Measurements from ENCODE around the gene CNTN5. TPM values are rescaled to one million over a fixed set of nuclear protein-coding genes. Genes with fewer than 3 reads are reported as not detected.

CNTN5 gene
- polyA plus RNA-seq, 2 donors = not detected

DNA sequence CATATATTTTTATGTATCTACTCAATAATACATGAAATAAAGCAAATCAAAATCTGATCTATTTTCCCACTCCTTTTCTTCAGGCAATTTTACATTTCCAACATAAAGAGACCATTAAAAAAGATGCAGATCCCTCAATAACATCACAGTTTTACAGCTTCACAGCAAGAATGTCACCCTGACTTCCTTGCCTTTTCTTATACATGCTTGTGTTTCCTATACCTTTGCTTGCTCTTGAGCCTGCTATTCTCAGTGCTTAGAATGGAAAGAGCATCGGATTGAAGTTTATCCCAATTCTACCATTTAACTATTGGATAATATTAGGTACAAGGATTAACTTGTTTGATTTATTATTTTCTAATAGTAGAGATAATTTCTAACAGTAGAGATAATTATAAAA is 176.7 kb downstream of the CNTN5 start:
- H3K9me3 ChIP-seq (ENCODE audit: control insufficient read depth in 2 of 2, insufficient read depth in 1 of 2, low read depth in 1 of 2, low read length in 1 of 2) = no peaks in the 10 kb centered on the region
- H3K36me3 ChIP-seq (ENCODE audit: control insufficient read depth in 2 of 2, insufficient read depth in 2 of 2, low read length in 1 of 2) = no peaks in the 10 kb centered on the region
- H3K4me3 ChIP-seq (ENCODE audit: low read depth in 1 of 2, low read length in 2 of 2) = no peak overlapping the region
- H3K4me1 ChIP-seq (ENCODE audit: control insufficient read depth in 2 of 2, insufficient read depth in 2 of 2, low read length in 1 of 2) = no peaks in the 10 kb centered on the region
- no peak overlapping the region for H3K27ac ChIP-seq (ENCODE audit: low read depth in 2 of 2, low read length in 1 of 2)
- WGBS, 2 donors = 52 to 63% methylated on average over 1 of the region's 1 CpG
- H3K27me3 ChIP-seq (ENCODE audit: control insufficient read depth in 1 of 2, insufficient read depth in 2 of 2, low read length in 2 of 2) = no peaks in the 10 kb centered on the region

DNA sequence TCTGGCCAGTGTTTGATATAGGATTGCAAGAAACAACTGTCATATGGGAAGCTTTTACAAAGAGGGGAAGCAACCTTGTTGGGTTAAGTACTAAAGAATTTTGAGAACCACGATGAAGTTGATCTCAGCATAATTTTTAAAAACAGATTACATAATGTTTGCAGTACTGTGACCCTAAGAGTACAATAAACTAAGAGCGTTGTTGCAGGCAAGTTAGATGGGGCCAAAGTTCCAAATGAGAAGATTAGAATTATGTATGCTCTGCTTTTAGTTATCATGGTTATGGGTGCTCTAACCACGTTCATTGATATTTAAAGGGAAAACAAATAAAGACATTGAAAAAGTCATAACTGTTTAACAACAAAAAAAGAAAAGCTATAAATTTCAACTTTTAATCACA is 177.5 kb downstream of the CNTN5 start:
- H3K4me3 ChIP-seq (ENCODE audit: low read depth in 1 of 2, low read length in 2 of 2) = no peak overlapping the region
- no peaks in the 10 kb centered on the region for H3K36me3 ChIP-seq (ENCODE audit: control insufficient read depth in 2 of 2, insufficient read depth in 2 of 2, low read length in 1 of 2)
- H3K9me3 ChIP-seq (ENCODE audit: control insufficient read depth in 2 of 2, insufficient read depth in 1 of 2, low read depth in 1 of 2, low read length in 1 of 2) = no peaks in the 10 kb centered on the region
- H3K27me3 ChIP-seq (ENCODE audit: control insufficient read depth in 1 of 2, insufficient read depth in 2 of 2, low read length in 2 of 2) = no peaks in the 10 kb centered on the region
- no peaks in the 10 kb centered on the region for H3K4me1 ChIP-seq (ENCODE audit: control insufficient read depth in 2 of 2, insufficient read depth in 2 of 2, low read length in 1 of 2)
- 40 to 46% methylated on average over 3 of the region's 3 CpGs for WGBS, 2 donors
- H3K27ac ChIP-seq (ENCODE audit: low read depth in 2 of 2, low read length in 1 of 2) = no peak overlapping the region

DNA sequence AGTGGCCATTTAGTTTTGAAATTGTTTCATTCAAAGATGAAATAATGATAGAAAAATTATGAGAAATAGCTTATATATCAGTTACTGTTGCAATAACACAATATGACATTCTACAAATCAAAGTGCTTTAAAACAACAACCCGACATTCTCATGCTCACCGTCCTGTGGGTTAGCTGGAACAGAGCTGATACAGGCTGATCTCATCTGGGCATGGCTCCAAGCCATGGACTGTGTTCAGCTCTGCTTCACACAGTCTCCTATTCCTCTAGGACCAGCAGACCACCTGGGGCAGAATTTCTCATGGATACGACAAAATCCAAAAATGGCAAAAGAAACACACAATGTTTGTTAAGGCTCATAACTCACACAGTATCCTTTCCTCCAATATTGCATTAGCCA is 178.6 kb downstream of the CNTN5 start:
- H3K36me3 ChIP-seq (ENCODE audit: control insufficient read depth in 2 of 2, insufficient read depth in 2 of 2, low read length in 1 of 2) = no peaks in the 10 kb centered on the region
- H3K27ac ChIP-seq (ENCODE audit: low read depth in 2 of 2, low read length in 1 of 2) = no peak overlapping the region
- no peaks in the 10 kb centered on the region for H3K4me1 ChIP-seq (ENCODE audit: control insufficient read depth in 2 of 2, insufficient read depth in 2 of 2, low read length in 1 of 2)
- no peaks in the 10 kb centered on the region for H3K9me3 ChIP-seq (ENCODE audit: control insufficient read depth in 2 of 2, insufficient read depth in 1 of 2, low read depth in 1 of 2, low read length in 1 of 2)
- WGBS, 2 donors = 48 to 52% methylated on average over 3 of the region's 3 CpGs
- no peak overlapping the region for H3K4me3 ChIP-seq (ENCODE audit: low read depth in 1 of 2, low read length in 2 of 2)
- no peaks in the 10 kb centered on the region for H3K27me3 ChIP-seq (ENCODE audit: control insufficient read depth in 1 of 2, insufficient read depth in 2 of 2, low read length in 2 of 2)

DNA sequence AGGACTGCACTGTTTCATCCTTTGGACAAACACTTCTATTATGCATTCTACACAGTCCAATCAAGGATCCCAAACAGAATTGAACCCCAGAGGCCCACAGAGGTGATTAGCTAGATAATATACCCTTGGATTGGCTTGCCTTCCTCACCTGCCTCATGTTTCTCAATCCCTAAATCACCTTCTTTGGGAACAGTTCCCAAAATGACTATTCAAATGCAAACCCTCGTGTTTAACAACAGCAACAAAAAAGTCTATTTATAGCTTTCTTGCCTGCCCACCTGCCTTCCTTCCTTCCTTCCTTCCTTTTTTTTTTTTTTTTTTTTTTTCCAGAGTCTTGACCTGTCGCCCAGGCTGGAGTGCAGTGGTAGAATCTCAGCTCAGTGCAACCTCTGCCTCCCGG is 180.0 kb downstream of the CNTN5 start:
- Histone ChIP-seq H3K27me3 (ENCODE audit: control insufficient read depth in 1 of 2, insufficient read depth in 2 of 2, low read length in 2 of 2) (no peaks in the 10 kb centered on the region), H3K9me3 (ENCODE audit: control insufficient read depth in 2 of 2, insufficient read depth in 1 of 2, low read depth in 1 of 2, low read length in 1 of 2) (no peaks in the 10 kb centered on the region), H3K27ac (ENCODE audit: low read depth in 2 of 2, low read length in 1 of 2) (no peak overlapping the region), H3K36me3 (ENCODE audit: control insufficient read depth in 2 of 2, insufficient read depth in 2 of 2, low read length in 1 of 2) (no peaks in the 10 kb centered on the region), H3K4me3 (ENCODE audit: low read depth in 1 of 2, low read length in 2 of 2) (no peak overlapping the region), H3K4me1 (ENCODE audit: control insufficient read depth in 2 of 2, insufficient read depth in 2 of 2, low read length in 1 of 2) (no peaks in the 10 kb centered on the region)
- 73 to 79% methylated on average over 3 of the region's 3 CpGs for WGBS, 2 donors

DNA sequence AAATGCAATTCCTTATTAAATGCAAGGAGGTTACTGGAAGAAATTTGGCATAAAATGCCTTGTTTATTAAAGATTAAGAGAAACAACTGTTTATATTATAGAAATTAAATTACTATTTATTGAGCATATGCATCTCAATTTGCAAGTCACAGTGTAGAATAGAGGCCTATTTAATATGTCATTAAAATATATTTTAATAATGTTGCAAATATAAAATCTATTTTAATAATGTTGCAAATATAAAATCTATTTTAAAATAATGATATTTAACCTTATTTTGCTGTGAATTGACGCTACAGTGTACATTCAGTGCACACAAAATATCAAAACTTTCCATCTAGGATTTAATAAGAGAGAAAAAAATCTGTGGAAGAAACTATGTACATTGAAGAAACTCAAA is 188.1 kb downstream of the CNTN5 start:
- H3K9me3 ChIP-seq (ENCODE audit: control insufficient read depth in 2 of 2, insufficient read depth in 1 of 2, low read depth in 1 of 2, low read length in 1 of 2) = no peaks in the 10 kb centered on the region
- no peaks in the 10 kb centered on the region for H3K36me3 ChIP-seq (ENCODE audit: control insufficient read depth in 2 of 2, insufficient read depth in 2 of 2, low read length in 1 of 2)
- WGBS, 2 donors = 89 to 95% methylated on average over 1 of the region's 1 CpG
- no peak overlapping the region for H3K4me3 ChIP-seq (ENCODE audit: low read depth in 1 of 2, low read length in 2 of 2)
- H3K27ac ChIP-seq (ENCODE audit: low read depth in 2 of 2, low read length in 1 of 2) = no peak overlapping the region
- H3K27me3 ChIP-seq (ENCODE audit: control insufficient read depth in 1 of 2, insufficient read depth in 2 of 2, low read length in 2 of 2) = no peaks in the 10 kb centered on the region
- H3K4me1 ChIP-seq (ENCODE audit: control insufficient read depth in 2 of 2, insufficient read depth in 2 of 2, low read length in 1 of 2) = no peaks in the 10 kb centered on the region

DNA sequence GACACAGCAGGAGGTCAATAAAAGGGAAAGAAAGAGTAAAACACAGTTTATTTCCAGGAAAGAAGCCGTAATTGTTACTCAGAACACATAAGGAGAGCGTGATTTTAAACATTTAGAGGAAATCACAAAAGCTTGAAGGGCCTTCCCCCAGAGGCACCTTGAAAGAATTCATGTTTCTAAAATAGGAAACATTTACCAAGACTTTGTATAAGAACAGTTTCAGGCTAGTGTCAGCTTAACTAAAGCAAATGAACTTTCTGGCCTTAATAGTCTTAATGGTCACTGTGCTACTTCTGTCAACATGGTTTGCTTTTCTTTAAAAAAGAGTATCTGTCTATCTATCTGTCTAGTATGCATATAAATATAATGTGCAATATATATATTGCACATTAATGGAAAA is 208.8 kb downstream of the CNTN5 start:
- H3K4me3 ChIP-seq (ENCODE audit: low read depth in 1 of 2, low read length in 2 of 2) = no peak overlapping the region
- no peak overlapping the region for H3K27ac ChIP-seq (ENCODE audit: low read depth in 2 of 2, low read length in 1 of 2)
- no peaks in the 10 kb centered on the region for H3K27me3 ChIP-seq (ENCODE audit: control insufficient read depth in 1 of 2, insufficient read depth in 2 of 2, low read length in 2 of 2)
- H3K9me3 ChIP-seq (ENCODE audit: control insufficient read depth in 2 of 2, insufficient read depth in 1 of 2, low read depth in 1 of 2, low read length in 1 of 2) = no peaks in the 10 kb centered on the region
- no peaks in the 10 kb centered on the region for H3K36me3 ChIP-seq (ENCODE audit: control insufficient read depth in 2 of 2, insufficient read depth in 2 of 2, low read length in 1 of 2)
- no peaks in the 10 kb centered on the region for H3K4me1 ChIP-seq (ENCODE audit: control insufficient read depth in 2 of 2, insufficient read depth in 2 of 2, low read length in 1 of 2)
- 79 to 82% methylated on average over 2 of the region's 2 CpGs for WGBS, 2 donors

DNA sequence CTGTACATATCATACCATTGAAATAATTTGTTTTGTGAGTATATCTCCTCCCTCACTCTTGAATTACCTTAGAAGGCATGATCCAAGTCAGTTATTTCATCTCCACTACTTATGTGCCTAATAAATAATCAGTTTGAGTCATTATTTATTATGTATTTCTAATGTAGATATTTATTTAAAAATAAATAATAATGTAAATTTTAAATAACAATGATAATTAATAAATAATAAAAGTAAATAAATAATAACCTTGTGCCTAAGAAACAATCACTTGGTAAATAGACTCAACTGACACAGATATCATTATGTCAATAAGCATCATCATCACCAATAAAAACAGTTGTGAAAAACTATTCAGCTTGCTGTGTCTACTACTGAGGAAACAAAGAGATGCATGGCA is 213.8 kb downstream of the CNTN5 start:
- H3K27me3 ChIP-seq (ENCODE audit: control insufficient read depth in 1 of 2, insufficient read depth in 2 of 2, low read length in 2 of 2) = no peaks in the 10 kb centered on the region
- no peaks in the 10 kb centered on the region for H3K4me1 ChIP-seq (ENCODE audit: control insufficient read depth in 2 of 2, insufficient read depth in 2 of 2, low read length in 1 of 2)
- no peak overlapping the region for H3K4me3 ChIP-seq (ENCODE audit: low read depth in 1 of 2, low read length in 2 of 2)

DNA sequence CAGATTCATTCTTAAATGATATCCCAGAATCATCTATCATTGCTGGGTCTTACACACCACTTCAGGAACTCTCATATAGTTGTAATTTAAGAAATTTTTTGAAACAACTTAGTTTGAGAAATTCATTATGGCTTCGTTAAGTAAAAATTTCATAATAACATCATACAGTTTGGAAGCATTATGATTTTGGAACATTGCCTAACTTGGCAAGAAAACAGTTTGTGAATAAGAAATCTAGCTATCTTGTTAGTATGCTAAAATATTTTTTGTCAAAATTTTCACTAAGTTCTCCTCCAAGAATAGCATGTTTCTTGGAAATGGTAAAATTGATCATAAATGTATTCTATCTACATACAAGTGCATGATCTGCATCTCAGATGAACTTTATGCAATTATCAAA is 217.7 kb downstream of the CNTN5 start:
- no peaks in the 10 kb centered on the region for H3K36me3 ChIP-seq (ENCODE audit: control insufficient read depth in 2 of 2, insufficient read depth in 2 of 2, low read length in 1 of 2)
- no peaks in the 10 kb centered on the region for H3K9me3 ChIP-seq (ENCODE audit: control insufficient read depth in 2 of 2, insufficient read depth in 1 of 2, low read depth in 1 of 2, low read length in 1 of 2)
- WGBS, 2 donors = 57 to 62% methylated on average over 1 of the region's 1 CpG
- no peaks in the 10 kb centered on the region for H3K27me3 ChIP-seq (ENCODE audit: control insufficient read depth in 1 of 2, insufficient read depth in 2 of 2, low read length in 2 of 2)
- no peaks in the 10 kb centered on the region for H3K4me1 ChIP-seq (ENCODE audit: control insufficient read depth in 2 of 2, insufficient read depth in 2 of 2, low read length in 1 of 2)
- no peak overlapping the region for H3K27ac ChIP-seq (ENCODE audit: low read depth in 2 of 2, low read length in 1 of 2)
- no peak overlapping the region for H3K4me3 ChIP-seq (ENCODE audit: low read depth in 1 of 2, low read length in 2 of 2)

More for the DNA sequence above, 213.8 kb downstream of the CNTN5 start:
- Histone ChIP-seq H3K27ac (ENCODE audit: low read depth in 2 of 2, low read length in 1 of 2) (no peak overlapping the region), H3K36me3 (ENCODE audit: control insufficient read depth in 2 of 2, insufficient read depth in 2 of 2, low read length in 1 of 2) (no peaks in the 10 kb centered on the region), H3K9me3 (ENCODE audit: control insufficient read depth in 2 of 2, insufficient read depth in 1 of 2, low read depth in 1 of 2, low read length in 1 of 2) (no peaks in the 10 kb centered on the region)

DNA sequence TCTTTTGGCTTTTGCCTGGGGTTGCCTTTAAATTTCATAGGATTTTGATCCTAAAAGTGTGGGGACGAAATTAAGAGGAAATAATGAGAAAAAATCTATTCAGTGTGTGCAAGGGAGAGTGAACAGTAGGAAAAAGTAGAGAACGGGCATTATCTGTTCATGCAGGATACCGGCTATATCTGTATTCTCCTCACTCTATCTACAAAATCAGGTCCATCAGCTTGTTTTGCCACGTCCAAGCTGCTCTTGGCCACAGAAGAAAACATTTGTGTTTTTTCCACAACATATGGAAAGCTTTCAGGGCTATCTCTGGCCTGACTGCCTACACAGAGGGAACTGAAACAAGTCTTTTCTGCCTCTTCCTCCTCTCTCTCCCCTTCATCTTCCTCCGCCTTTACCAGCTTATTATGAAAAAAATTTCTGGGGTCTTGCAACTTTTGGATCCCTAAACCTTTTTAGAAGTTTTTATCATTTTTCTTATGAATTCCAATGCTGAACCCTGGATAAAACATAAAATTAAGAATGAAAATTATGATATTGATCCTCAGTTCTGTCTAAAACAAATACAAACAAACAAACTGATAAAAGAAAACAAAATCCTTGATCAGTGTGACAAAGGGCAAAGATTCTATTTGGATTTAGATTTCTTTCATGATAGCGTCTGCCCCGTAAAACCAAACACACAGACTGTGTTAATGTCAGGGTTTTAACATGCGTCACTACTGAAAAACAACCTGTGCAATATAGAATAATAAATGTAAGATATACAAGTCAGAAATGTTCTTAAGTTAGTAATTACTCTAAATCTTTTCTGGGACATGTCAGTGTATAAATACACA is 219.7 kb downstream of the CNTN5 start:
- Histone ChIP-seq H3K9me3 (ENCODE audit: control insufficient read depth in 2 of 2, insufficient read depth in 1 of 2, low read depth in 1 of 2, low read length in 1 of 2) (no peaks in the 10 kb centered on the region), H3K36me3 (ENCODE audit: control insufficient read depth in 2 of 2, insufficient read depth in 2 of 2, low read length in 1 of 2) (no peaks in the 10 kb centered on the region), H3K4me1 (ENCODE audit: control insufficient read depth in 2 of 2, insufficient read depth in 2 of 2, low read length in 1 of 2) (no peaks in the 10 kb centered on the region), H3K27me3 (ENCODE audit: control insufficient read depth in 1 of 2, insufficient read depth in 2 of 2, low read length in 2 of 2) (no peaks in the 10 kb centered on the region), H3K4me3 (ENCODE audit: low read depth in 1 of 2, low read length in 2 of 2) (no peak overlapping the region), H3K27ac (ENCODE audit: low read depth in 2 of 2, low read length in 1 of 2) (no peak overlapping the region)
- 73 to 82% methylated on average over 8 of the region's 8 CpGs for WGBS, 2 donors

DNA sequence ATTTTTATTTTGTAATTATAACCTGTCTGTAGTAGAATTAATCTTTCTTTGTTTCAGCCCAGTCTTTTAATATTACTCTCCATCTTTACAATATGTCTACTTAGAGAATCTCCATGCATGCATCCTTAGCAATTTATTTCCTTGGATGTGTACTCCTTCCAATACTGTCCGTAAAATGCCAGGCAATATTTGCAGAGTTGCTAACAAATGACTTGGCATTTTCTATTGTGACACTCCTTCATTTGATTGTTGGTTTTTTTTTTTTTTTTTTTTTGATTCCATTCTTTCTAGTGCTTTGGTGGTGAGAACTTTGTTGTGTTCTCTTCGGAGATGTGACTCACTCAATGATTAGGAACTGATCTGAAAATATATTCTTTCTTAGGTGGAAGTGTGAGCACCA is 220.3 kb downstream of the CNTN5 start:
- no peaks in the 10 kb centered on the region for H3K4me1 ChIP-seq (ENCODE audit: control insufficient read depth in 2 of 2, insufficient read depth in 2 of 2, low read length in 1 of 2)
- WGBS, 2 donors = 66 to 68% methylated on average over 2 of the region's 2 CpGs
- no peaks in the 10 kb centered on the region for H3K27me3 ChIP-seq (ENCODE audit: control insufficient read depth in 1 of 2, insufficient read depth in 2 of 2, low read length in 2 of 2)
- no peaks in the 10 kb centered on the region for H3K36me3 ChIP-seq (ENCODE audit: control insufficient read depth in 2 of 2, insufficient read depth in 2 of 2, low read length in 1 of 2)
- no peak overlapping the region for H3K4me3 ChIP-seq (ENCODE audit: low read depth in 1 of 2, low read length in 2 of 2)
- H3K27ac ChIP-seq (ENCODE audit: low read depth in 2 of 2, low read length in 1 of 2) = no peak overlapping the region
- no peaks in the 10 kb centered on the region for H3K9me3 ChIP-seq (ENCODE audit: control insufficient read depth in 2 of 2, insufficient read depth in 1 of 2, low read depth in 1 of 2, low read length in 1 of 2)
